Colon (tissue), 2 donors: Measurements from ENCODE around the gene GLT8D2.

Experiments used
- FAIRE-seq: peaks from 2 replicates; lab custom pipeline; 2012; peaks lifted over from hg19 to GRCh38; lab: Jason Lieb, UNC
- donor health status: control.
- donor health status: control.

The GLT8D2 gene, protein sequence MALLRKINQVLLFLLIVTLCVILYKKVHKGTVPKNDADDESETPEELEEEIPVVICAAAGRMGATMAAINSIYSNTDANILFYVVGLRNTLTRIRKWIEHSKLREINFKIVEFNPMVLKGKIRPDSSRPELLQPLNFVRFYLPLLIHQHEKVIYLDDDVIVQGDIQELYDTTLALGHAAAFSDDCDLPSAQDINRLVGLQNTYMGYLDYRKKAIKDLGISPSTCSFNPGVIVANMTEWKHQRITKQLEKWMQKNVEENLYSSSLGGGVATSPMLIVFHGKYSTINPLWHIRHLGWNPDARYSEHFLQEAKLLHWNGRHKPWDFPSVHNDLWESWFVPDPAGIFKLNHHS

DNA sequence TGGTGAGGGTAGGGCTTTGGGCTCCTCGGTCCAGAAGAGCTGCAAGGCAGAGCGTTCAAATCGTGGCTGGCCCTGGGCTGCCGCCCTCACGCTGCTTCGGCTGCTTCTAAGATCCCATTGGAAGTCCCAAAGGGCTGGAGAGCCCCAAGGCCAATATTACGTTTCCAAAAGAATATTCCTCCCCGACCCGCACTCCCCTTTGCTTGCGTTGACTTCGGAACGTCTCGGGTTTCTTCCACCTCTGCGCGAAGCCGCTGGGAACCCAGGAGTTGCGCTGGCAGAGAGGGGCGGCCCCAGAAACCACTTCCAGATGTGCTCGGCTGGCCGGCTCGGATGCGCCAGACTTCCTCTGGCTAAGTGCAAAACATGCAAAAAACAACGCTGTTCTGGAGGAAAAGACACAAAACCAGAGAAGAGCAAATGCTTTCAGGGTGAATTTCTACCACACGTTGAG lies at the start of gene GLT8D2:
TSS of gene GLT8D2 (minus strand) at position 285 of the 454 bp plus-strand sequence. CDS start 30,539 bp downstream, outside the sequence.
- FAIRE-seq: no peak

DNA sequence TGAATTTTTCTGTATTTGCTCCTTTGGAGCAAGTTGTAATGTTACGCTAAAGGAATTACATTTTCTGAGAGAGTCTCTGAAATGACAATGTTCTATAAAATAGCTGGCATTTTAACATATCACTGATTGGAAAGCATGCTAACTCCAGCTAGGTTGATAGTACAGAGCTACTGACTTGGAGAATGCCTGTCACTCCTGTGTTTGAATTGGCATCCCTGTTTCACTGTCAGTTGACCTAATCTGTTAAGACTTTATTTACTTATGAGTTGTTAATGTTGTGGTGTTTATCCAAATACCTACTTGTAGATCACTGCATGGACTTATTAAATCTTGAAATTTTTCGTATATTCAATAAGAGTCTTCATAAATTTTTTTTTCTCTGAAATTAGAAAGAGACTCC lies 48.0 kb upstream of the GLT8D2 start:
- FAIRE-seq: no peak

DNA sequence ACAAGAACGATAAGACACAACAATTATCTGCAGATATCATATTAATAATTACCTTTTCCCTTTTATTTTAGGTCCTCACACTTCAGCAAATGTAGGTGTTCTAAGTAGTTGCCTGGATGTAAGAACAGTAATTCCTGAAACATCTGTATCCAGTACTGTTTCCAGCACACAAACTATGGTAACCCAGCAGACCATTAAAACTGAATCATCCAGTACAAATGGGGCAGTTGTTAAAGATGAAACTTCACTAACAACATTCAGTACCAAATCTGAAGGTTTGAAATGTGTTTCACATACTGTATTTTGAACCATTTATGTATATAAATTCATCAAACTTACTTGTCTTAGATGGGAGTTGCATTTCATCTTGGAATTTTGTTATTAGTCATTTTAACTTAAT lies 45.3 kb upstream of the GLT8D2 start:
- no peak for FAIRE-seq

DNA sequence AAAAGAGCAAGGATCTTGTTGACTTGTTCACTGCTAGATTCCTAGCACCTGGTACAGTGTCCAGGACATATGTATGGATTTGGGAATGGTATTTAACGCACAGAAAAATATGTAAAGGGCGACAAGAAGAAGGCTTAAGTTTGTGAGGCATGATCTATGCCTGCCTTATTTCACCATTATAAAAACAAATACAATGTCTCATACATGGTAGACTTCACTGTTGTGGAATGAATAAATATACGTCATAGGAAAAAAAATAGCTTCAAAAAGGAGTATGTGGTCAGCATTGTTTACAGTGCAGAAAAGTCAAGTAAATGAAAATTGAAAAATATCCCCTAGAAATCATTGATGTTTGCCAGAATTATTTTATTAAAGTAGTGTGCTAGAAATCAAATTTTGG lies 44.3 kb upstream of the GLT8D2 start:
- FAIRE-seq: no peak

DNA sequence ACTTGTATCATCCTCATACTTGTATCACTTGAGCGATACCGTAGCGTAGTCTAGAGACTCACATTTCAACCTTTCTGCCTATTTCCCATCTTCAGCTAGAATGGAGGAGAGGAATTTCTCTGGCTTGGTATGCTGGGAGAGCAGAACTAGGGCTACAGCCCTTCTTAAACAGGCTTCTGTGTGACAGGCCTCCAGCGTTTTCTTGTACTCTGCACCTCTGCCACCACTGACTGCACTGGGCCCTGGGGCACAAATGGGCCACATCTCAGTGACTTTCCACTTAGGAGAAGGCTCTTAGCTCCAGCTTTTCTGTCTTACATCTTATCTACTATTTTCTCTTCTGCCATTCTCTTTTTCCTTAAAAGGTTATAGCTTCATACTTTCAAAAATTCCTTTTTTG lies 41.1 kb upstream of the GLT8D2 start:
- no peak for FAIRE-seq

DNA sequence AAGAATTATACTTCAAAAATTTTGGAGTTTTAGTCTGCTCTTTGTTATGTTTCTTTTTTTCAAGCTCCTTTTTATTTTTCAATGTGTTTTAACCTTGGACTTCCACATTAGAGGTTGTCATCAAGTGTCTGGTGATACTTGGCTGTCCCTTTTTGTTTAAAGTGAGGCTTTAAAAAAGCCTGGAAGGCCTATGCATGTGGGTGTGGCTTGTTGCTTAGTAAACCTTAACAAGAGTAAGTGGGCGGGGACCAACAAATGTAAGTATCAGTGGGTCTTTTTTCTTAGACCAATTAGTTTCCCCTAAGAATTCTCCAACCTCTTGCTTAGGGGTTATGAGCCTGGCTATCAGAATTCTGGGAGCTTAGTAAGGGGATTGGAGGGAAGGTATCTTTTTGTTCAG lies 40.7 kb upstream of the GLT8D2 start:
- no peak for FAIRE-seq

DNA sequence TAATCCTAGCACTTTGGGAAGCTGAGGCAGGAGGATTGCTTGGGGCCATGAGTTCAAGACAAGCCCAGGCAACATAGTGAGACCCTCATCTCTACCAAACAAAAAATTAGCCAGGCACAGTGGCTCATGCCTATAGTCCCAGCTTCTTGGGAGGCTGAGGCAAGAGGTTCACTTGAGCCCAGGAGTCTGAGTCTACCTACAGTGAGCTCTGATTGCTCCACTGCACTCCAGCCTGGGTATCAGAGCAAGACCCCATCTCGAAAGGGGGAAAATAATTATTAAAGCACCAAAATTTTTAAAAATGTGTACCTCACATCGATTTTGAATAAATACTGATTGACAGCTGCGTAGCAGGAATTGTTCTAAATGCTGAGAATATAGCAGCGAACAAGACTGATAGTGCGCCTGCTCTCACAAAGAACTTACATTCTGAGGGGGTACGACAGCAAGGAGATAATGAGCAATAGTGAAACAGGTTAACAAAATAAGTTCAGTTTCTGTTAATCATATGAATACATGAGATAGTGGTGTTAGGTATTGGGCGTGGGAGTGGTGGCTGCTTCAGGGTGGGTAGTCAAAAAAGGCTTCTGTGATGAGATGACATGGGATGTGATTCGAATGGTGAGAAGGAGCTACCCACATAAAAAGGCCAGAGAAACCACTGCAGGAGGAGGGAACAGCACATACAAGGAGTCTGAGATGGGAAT lies 33.9 kb upstream of the GLT8D2 start:
- no peak for FAIRE-seq

DNA sequence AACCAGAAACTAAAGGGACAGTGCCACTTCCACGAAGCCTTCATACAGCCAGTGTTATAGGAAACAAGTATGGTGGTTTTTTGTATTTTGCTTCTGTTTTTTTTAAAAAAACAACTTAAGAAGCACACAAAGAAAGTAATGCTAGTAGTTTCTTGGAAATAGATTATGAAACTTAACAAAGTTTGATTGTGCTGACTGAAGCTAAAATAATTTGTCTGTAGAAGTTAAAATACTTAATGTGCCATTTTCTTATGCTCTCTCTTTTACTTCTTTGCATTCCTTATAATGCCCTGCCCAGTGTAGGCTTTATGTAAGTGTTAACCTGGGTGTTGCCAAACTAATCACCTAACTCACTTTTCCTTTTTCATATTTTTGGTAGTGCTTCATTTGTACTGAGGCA lies 30.8 kb upstream of the GLT8D2 start:
- no peak for FAIRE-seq

DNA sequence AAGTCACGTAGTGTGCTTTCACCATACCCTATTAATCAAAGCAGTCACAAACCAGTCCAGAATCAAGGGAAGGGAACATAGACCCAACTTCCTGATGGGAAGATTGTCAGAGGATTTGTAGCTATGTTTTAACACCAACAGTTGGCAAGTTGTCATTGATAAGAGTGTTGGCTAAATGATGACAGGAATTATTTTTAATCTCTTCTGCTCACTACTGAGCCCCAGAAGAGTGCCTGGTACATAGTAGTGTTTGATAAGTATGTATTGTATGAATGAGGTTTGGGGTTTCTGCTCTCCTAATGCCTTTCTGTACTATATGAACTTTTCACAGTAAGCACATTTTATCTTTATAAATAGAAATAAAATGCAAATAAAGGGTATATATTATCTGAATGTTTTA lies 29.0 kb upstream of the GLT8D2 start:
- no peak for FAIRE-seq

DNA sequence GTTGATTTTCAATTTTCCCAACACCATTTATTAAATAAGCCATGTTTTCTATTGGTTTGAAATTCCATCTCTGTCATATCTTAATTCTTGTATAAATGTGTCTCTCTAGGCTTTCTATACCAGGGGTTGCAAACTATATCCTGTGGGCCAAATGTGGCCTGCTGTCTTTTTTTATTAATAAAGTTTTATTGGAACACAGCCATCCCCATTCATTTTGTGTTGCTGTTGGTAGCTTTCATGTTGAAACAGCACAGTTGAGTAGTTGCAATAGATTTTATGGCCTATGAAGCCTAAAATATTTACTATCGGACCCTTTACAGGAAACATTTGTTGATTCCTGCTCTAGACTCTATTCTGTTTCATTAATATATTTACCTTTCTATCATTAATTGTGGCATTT lies 23.7 kb upstream of the GLT8D2 start:
- no peak for FAIRE-seq

DNA sequence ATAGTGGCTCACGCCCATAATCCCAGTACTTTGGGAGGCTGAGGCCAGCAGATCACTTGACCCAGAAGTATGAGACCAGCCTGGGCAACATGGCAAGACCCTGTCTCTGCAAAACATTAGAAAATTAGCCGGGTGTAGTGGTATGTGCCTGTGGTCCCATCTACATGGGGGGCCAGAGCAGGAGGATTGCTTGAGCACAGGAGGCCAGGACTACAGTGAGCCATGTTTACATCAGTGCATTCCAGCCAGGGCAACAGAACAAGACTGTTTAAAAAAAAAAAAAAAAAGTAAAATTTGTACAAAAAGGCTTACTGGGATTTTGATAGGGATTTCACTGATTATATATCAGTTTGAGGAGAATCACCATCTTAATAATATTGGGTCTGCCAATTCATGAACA lies 22.1 kb upstream of the GLT8D2 start:
- no peak for FAIRE-seq

DNA sequence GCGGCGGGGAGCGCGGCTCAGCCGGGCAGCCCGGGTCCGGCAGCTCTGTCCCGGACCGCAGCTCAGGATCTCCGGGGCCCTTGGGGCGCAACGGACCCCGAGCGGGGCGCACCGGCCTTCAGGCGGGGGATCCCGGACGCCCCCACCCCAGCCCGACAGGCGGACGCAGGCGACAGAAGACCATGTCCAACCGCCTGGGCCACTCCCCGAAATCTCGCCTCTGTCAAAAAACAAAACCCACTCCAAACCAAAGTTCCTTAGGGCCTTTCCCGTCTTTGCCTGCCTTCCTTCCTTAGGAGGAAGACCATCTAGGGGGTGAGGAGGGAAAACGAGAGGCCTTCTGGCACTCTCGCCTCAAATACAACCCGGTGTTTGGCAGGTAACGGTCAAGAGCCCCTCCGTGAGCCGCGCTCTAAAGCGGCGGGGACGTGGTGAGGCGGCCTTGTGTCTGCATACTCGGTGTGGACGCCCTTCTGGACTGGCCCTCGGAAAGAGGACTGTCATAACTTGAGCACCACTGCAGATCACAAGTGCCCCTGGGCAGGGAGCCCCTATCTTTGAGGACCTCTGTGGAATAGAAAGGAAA lies 14.9 kb upstream of the GLT8D2 start:
- no peak for FAIRE-seq

DNA sequence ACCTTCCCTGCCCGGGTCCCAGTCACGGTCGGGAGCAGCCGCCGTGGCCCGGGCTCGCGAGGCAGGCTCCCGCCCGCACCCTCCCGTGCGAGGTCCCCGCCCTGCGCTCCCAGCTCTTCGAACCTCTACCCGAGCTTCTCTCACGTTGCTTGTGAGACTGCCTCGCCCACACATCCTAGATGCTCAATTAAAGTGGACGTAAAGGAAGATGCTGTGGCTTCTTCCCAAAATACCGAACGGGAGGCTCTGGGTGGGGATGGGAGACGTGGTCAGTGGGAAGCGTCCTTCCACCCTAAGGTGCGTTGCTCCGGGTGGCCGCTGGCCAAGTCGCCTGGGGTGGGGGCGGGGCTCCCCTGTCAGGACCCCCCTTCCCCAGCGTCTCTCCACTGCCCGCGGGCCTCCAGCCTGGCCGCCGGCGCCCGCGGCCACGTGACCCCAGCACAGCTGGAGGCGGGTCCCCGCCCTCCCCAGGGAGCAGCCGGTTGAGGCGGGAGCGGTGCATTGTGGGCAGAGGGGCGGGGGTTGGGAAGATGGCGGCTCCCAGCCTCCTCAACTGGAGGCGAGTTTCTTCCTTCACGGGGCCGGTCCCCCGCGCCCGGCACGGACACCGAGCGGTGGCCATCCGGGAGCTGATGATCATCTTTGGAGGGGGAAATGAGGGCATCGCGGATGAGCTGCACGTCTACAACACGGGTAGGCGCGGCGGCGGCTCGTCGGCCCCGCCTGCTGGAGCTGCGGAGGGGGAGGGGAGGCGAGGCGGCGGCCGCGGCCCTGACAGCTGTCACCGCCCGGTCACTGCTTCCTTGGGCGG lies 14.2 kb upstream of the GLT8D2 start, which contains the start of gene HCFC2:
TSS of gene HCFC2 (plus strand) at position 501 of the 811 bp plus-strand sequence. CDS start at position 531, 30 bp downstream.
- no peak for FAIRE-seq

DNA sequence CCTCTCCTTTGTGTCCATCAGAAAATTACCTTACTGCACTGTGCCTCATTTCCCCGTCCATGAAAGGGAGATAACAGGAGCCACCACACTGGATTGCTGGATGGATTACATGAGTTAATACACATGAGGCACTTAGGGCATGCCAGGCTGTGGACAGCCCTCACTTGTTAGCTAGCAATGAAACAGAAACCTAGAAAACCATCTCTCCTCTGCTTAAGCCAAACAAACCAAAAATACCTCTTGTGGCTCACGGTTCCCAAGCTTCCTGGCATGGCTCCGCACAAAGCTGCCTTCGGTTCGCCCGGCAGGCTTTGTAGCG lies 13.7 kb upstream of the GLT8D2 start:
- FAIRE-seq: no peak

DNA sequence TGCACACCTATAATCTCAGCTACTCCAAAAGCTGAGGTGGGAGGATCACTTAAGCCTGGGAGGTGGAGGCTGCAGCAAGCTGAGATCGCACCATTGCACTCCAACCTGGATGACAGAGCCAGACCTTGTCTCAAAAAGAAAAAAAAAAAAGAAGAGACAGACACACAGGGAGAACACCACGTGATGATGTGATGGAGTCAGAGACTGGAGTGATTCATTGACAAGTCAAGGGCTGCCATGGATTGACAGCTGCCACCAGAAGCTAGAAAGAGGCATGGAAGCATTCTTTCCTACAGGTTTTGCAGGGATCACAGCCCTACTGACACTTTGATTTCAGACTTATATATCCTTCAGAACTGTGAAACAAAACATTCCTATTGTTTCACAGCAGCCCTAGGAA lies 10.8 kb upstream of the GLT8D2 start:
- no peak for FAIRE-seq

DNA sequence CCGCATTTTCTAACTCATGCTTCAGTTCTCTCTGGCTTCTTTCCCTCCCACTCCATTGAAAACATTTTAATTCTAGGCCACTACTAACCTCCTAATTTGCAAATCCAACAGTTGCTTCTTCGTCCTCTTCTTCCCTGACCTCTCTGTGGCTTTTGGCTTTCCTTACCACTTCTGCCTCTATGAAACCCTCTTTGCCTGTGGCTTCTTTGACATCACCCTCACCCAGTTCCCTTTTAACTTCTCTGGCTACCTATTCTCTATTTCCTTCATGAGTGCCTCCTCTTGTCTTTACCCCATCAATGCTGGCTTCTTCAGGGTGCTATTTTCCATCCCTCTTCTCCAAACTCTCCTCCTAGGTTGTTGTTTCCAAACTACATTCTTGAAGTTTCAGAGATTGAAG lies 10.0 kb upstream of the GLT8D2 start:
- FAIRE-seq: no peak

DNA sequence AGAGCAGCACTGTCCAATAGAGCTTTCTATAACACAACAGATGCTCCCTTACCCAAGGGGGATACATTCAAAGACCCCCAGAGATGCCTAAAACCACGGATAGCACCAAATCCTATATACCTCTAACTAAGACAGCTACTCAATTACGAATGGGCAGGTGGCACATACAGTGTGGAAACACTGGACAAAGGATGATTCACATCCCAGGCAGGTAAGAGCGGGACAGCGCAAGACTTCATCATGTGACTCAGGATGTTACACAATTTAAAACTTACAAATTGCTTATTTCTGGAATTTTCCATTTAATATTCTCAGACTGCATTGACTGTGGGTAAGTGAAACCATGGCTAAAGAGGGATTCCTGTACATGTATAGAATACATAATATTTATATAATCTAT lies 8.8 kb upstream of the GLT8D2 start:
- no peak for FAIRE-seq

DNA sequence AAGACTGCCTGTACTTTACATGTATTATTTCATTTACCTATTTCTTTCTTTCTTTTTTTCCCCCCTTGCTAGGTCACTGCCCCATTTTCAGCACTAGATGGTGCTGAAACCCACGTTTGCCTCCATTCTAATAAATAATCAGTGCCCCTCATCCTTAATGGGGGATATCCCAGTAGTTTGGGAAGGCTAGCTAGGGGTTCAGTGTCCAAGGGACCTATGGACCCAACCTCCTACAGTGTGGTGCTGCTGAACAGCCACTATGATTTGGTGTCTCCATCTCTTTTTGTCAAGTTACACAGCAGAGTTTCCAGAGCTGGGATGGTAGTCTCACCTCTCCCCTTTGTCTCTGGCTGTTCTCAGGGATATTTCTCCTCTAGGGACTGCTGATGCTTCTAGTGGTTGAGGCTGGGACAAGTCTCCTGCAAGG lies 7.8 kb upstream of the GLT8D2 start:
- no peak for FAIRE-seq

DNA sequence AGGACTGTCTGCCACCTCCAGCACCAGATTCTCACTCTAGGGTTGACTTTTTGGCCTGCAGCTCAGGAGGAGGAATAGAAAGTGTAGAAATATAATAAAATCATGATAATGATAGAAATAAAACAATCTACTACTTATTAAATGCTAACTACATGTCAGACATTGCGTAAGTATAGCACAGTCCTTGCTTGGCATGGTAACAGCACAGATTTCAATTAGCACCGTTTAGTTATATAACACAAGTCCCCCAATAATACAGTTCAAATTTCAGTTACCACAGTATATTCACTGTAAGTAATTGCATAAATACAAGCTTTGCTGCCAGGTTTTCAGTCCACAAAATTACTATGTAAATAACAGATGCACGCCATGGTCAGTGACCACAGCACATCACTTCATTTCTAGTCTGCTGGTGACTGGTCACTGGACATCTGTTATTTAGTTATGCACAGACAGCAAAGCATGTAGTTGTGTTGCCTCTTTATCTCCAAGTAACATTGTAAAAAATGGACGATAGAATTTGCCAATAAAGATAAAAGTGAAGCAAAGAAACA lies 6.5 kb upstream of the GLT8D2 start:
- no peak for FAIRE-seq

DNA sequence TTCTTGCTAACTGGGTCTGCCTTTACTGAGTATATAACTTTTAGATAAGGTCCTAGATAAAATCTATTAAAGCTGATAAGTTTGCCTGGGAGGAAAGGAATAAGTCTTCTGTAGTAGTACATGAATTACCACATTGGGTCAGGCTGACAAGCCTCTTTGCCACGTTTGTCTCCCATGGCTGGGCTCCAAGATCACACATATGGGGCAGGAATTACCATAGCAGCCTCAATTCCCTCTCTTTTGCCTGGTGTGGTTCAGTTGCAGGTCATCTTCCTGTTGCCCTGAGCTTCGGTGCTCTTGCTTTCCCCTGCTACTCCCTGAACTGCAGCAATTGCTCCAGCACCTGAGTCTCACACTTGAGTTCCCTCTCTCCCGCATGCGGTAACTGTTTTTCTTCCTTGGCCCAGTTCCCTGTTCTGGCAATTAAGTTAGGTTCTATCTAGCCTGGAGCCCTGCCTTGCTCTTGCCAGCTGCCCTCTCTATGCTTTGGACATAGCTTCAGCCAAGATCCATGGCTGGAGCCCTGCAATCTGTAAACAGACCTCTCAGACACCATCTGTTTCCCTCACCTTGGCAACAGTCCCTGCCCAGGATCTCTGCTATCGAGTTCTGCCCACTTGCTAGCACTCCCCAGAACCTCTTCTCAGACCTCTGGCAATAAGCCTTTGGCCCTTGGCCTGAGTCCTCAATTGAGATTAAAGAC lies 5.8 kb upstream of the GLT8D2 start:
- no peak for FAIRE-seq

DNA sequence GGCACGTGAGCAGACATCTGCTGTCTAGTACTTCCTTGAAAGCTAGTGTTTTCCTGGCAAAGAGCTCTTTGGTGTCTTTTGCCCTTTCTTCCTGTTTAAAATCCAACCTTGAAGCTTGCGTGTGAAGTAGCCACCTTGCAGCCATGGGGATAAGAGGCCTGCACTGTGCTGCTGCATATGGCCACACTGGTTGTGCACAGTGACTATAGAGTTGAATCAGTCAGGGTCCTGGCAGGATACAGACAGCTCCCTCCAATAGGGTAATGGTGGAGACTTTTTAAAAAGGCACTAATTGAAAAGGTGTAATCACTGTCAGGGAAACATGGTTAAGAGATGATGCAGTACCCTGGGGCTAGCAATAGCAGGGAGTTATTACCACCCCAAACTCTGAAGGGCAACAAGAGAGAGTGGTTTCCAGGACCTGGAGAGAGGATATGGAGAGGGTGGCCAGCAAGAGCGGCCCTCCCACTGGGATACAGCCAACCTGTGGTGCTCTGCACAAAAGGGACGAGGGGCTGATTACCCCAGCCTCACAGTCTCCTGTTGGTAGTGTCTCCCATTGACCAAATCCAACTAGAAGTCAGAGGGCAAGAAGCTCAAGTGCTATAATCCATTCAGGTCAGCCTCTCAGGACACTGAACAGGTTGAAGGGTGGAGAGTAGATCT lies 4.8 kb upstream of the GLT8D2 start:
- FAIRE-seq: no peak
